WTC11 (cell line): ENCODE results near the gene NIPA2. TPM values are rescaled to one million over a fixed set of nuclear protein-coding genes. Genes with fewer than 3 reads are reported as not detected.

Experiments
- ATAC-seq: fragments of 200-7000 bp; cut with Tn5 transposase; 2 replicates; pipeline ENCODE4 v1.10.0; 2021; ENCODE audit warnings: mild to moderate bottlenecking, moderate library complexity
- CTCF ChIA-PET: fragments of 300-600 bp; sonication (Branson Sonifier 250); formaldehyde crosslinking; loops from one replicate; lab custom pipeline; 2021; ENCODE audit warnings: antibody characterized with exemption; lab: Charles Lee
- POLR2A ChIA-PET: fragments of 350-600 bp; sonication (Branson Sonifier 250); formaldehyde crosslinking; loops from one replicate; lab custom pipeline; 2021; ENCODE audit warnings: antibody characterized with exemption; lab: Charles Lee
- DNase-seq: peaks from one replicate; pipeline ENCODE4 v3.0.0; 2021; ENCODE audit warnings: low spot score
- H3K27ac Mint-ChIP-seq: 2 replicates; pipeline ENCODE4 v1.8.0; 2021; ENCODE audit warnings: mixed read lengths
- H3K27me3 Mint-ChIP-seq: 2 replicates; pipeline ENCODE4 v1.8.0; 2021; ENCODE audit warnings: low read depth, mild to moderate bottlenecking, moderate library complexity, mixed read lengths
- H3K36me3 Mint-ChIP-seq: 2 replicates; pipeline ENCODE4 v1.8.0; 2021; ENCODE audit warnings: mixed read lengths
- H3K4me1 Mint-ChIP-seq: 2 replicates; pipeline ENCODE4 v1.8.0; 2022; ENCODE audit warnings: mixed read lengths
- H3K4me3 Mint-ChIP-seq: 2 replicates; pipeline ENCODE4 v1.8.0; 2021; ENCODE audit warnings: mild to moderate bottlenecking, moderate library complexity, mixed read lengths
- H3K9me3 Mint-ChIP-seq: 2 replicates; pipeline ENCODE4 v1.8.0; 2021; ENCODE audit warnings: mixed read lengths
- EMX1 ChIP-seq: fragments of 250-450 bp; sonication (Bioruptor Pico); IDR thresholded peaks from 2 replicates; pipeline ENCODE4 v1.8.0; 2021; ENCODE audit warnings: mild to moderate bottlenecking
- ETV6 ChIP-seq: sonication (generic); formaldehyde crosslinking; IDR thresholded peaks from 2 replicates; pipeline ENCODE4 v1.8.1; 2022; ENCODE audit warnings: mild to moderate bottlenecking, missing genetic modification reagents
- JAZF1 ChIP-seq: fragments of 250-450 bp; sonication (Bioruptor Pico); IDR thresholded peaks from 2 replicates; pipeline ENCODE4 v1.9.0; 2021; ENCODE audit warnings: moderate library complexity, mild to moderate bottlenecking, inconsistent platforms
- RELA ChIP-seq: sonication (generic); formaldehyde crosslinking; IDR thresholded peaks from 2 replicates; pipeline ENCODE4 v1.8.1; 2022; ENCODE audit warnings: missing genetic modification reagents, mild to moderate bottlenecking, borderline replicate concordance
- RORB ChIP-seq: fragments of 250-450 bp; sonication (Bioruptor Pico); IDR thresholded peaks from 2 replicates; pipeline ENCODE4 v1.9.0; 2021; ENCODE audit warnings: mild to moderate bottlenecking
- TP53 ChIP-seq: sonication (generic); formaldehyde crosslinking; IDR thresholded peaks from 2 replicates; pipeline ENCODE4 v1.8.1; 2023; ENCODE audit warnings: mild to moderate bottlenecking, missing genetic modification reagents
- ZNF121 ChIP-seq: sonication (generic); formaldehyde crosslinking; IDR thresholded peaks from 2 replicates; pipeline ENCODE4 v1.8.0; 2023; ENCODE audit warnings: missing genetic modification reagents
- ZNF138 ChIP-seq: sonication (generic); formaldehyde crosslinking; conservative IDR thresholded peaks from 2 replicates; pipeline ENCODE4 v1.8.1; 2022; ENCODE audit warnings: mild to moderate bottlenecking, moderate library complexity, missing genetic modification reagents
- ZNF232 ChIP-seq: sonication (generic); formaldehyde crosslinking; IDR thresholded peaks from 2 replicates; pipeline ENCODE4 v1.8.0; 2022; ENCODE audit warnings: mild to moderate bottlenecking, missing genetic modification reagents
- ZNF317 ChIP-seq: sonication (generic); formaldehyde crosslinking; IDR thresholded peaks from 2 replicates; pipeline ENCODE4 v1.8.1; 2023; ENCODE audit warnings: low read depth, mild to moderate bottlenecking, moderate library complexity, missing genetic modification reagents, borderline replicate concordance
- total RNA-seq: library from RNA; stranded (reverse); gene quantifications from 3 replicates; pipeline ENCODE4 v1.2.3, GENCODE V29; 2021
- TF ChIP-seq, protein P1 (sequence below): sonication (generic); formaldehyde crosslinking; IDR thresholded peaks from 2 replicates; pipeline ENCODE4 v1.8.1; 2023; ENCODE audit warnings: mild to moderate bottlenecking, missing genetic modification reagents
- TF ChIP-seq, protein P2 (sequence below): sonication (generic); formaldehyde crosslinking; IDR thresholded peaks from 2 replicates; pipeline ENCODE4 v1.8.1; 2023; ENCODE audit warnings: mild to moderate bottlenecking, missing genetic modification reagents
- TF ChIP-seq, protein P3 (sequence below): sonication (generic); formaldehyde crosslinking; IDR thresholded peaks from 2 replicates; pipeline ENCODE4 v1.8.0; 2022; ENCODE audit warnings: mild to moderate bottlenecking, missing genetic modification reagents
- TF ChIP-seq, protein P4 (sequence below): sonication (generic); formaldehyde crosslinking; IDR thresholded peaks from 2 replicates; pipeline ENCODE4 v1.8.0; 2023; ENCODE audit warnings: mild to moderate bottlenecking, missing genetic modification reagents
- TF ChIP-seq, protein P5 (sequence below): fragments of 250-450 bp; sonication (Bioruptor Pico); IDR thresholded peaks from 2 replicates; pipeline ENCODE4 v1.9.0; 2021; ENCODE audit warnings: moderate library complexity, mild to moderate bottlenecking, inconsistent platforms, borderline replicate concordance
- TF ChIP-seq, protein P6 (sequence below): fragments of 250-450 bp; sonication (Bioruptor Pico); IDR thresholded peaks from 2 replicates; pipeline ENCODE4 v1.9.0; 2021; ENCODE audit warnings: mild to moderate bottlenecking
- TF ChIP-seq, protein P7 (sequence below): sonication (generic); formaldehyde crosslinking; IDR thresholded peaks from 2 replicates; pipeline ENCODE4 v1.8.1; 2023; ENCODE audit warnings: mild to moderate bottlenecking, missing genetic modification reagents, borderline replicate concordance
- TF ChIP-seq, protein P8 (sequence below): sonication (generic); formaldehyde crosslinking; conservative IDR thresholded peaks from 2 replicates; pipeline ENCODE4 v1.8.1; 2023; ENCODE audit warnings: mild to moderate bottlenecking, low read depth, missing genetic modification reagents, moderate library complexity

The NIPA2 gene
- total RNA-seq, 1 experiment from 2014 or later: 79.5 TPM

DNA sequence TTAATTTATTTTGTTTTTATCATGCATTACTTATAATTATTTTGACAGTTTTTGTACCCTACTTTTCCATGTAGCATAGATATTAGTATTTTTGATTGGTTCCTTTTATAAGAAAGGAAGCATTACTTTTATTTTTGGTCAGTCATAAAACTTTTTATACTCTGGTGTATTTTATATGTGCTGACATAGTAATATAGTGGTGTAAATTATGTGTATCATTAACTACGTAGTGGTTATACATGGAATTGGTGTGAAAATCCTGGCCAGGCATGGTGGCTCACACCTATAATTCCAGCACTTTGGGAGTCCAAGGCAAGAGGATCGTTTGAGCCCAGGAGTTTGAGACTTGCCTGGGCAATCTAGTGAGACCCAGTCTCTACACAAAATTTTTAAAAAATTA is 18.8 kb upstream of the NIPA2 start (continued):
- TF ChIP-seq ETV6 (no peak), RELA (CRISPR knock-in tag) (no peak)
- TF ChIP-seq, protein P1, sequence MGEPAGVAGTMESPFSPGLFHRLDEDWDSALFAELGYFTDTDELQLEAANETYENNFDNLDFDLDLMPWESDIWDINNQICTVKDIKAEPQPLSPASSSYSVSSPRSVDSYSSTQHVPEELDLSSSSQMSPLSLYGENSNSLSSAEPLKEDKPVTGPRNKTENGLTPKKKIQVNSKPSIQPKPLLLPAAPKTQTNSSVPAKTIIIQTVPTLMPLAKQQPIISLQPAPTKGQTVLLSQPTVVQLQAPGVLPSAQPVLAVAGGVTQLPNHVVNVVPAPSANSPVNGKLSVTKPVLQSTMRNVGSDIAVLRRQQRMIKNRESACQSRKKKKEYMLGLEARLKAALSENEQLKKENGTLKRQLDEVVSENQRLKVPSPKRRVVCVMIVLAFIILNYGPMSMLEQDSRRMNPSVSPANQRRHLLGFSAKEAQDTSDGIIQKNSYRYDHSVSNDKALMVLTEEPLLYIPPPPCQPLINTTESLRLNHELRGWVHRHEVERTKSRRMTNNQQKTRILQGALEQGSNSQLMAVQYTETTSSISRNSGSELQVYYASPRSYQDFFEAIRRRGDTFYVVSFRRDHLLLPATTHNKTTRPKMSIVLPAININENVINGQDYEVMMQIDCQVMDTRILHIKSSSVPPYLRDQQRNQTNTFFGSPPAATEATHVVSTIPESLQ (CRISPR knock-in tag): no peak
- TF ChIP-seq, protein P2, sequence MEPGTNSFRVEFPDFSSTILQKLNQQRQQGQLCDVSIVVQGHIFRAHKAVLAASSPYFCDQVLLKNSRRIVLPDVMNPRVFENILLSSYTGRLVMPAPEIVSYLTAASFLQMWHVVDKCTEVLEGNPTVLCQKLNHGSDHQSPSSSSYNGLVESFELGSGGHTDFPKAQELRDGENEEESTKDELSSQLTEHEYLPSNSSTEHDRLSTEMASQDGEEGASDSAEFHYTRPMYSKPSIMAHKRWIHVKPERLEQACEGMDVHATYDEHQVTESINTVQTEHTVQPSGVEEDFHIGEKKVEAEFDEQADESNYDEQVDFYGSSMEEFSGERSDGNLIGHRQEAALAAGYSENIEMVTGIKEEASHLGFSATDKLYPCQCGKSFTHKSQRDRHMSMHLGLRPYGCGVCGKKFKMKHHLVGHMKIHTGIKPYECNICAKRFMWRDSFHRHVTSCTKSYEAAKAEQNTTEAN: no peak

DNA sequence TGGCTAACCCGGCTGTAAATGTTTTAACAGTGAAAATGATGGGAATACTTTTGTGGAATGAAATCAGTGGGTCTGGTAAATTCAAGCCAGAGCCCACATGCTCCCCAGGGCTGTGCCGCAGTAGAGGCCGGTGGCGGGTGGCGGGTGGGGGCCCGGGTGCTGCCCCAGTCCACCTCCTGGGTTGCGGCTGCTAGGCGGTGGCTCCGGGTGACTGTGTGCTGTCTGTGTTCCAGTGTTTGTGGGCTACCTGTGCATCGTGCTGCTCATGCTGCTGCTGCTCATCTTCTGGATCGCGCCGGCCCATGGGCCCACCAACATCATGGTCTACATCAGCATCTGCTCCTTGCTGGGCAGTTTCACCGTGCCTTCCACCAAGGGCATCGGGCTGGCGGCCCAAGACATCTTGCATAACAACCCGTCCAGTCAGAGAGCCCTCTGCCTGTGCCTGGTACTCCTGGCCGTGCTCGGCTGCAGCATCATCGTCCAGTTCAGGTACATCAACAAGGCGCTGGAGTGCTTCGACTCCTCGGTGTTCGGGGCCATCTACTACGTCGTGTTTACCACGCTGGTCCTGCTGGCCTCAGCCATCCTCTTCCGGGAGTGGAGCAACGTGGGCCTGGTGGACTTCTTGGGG is 14.9 kb upstream of the NIPA2 start:
- peaks cover 46% of the 10 kb centered on the region for H3K36me3 Mint-ChIP-seq
- ATAC-seq (no peak), DNase-seq (no peak)
- POLR2A ChIA-PET: no interaction called here
- H3K4me3 Mint-ChIP-seq: no peak overlapping the region
- no peak overlapping the region for H3K27ac Mint-ChIP-seq
- H3K27me3 Mint-ChIP-seq: no peaks in the 10 kb centered on the region
- CTCF ChIA-PET: no interaction called here
- peaks cover 36% of the 10 kb centered on the region for H3K4me1 Mint-ChIP-seq
- no peaks in the 10 kb centered on the region for H3K9me3 Mint-ChIP-seq
- TF ChIP-seq EMX1 (CRISPR knock-in tag) (no peak), TP53 (CRISPR knock-in tag) (no peak), ZNF138 (CRISPR knock-in tag) (no peak), ZNF121 (no peak), RORB (CRISPR knock-in tag) (no peak), JAZF1 (CRISPR knock-in tag) (no peak), ZNF232 (CRISPR knock-in tag) (no peak), ZNF317 (CRISPR knock-in tag) (no peak)
- TF ChIP-seq, protein P3, sequence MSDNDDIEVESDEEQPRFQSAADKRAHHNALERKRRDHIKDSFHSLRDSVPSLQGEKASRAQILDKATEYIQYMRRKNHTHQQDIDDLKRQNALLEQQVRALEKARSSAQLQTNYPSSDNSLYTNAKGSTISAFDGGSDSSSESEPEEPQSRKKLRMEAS: no peak
- TF ChIP-seq, protein P4, sequence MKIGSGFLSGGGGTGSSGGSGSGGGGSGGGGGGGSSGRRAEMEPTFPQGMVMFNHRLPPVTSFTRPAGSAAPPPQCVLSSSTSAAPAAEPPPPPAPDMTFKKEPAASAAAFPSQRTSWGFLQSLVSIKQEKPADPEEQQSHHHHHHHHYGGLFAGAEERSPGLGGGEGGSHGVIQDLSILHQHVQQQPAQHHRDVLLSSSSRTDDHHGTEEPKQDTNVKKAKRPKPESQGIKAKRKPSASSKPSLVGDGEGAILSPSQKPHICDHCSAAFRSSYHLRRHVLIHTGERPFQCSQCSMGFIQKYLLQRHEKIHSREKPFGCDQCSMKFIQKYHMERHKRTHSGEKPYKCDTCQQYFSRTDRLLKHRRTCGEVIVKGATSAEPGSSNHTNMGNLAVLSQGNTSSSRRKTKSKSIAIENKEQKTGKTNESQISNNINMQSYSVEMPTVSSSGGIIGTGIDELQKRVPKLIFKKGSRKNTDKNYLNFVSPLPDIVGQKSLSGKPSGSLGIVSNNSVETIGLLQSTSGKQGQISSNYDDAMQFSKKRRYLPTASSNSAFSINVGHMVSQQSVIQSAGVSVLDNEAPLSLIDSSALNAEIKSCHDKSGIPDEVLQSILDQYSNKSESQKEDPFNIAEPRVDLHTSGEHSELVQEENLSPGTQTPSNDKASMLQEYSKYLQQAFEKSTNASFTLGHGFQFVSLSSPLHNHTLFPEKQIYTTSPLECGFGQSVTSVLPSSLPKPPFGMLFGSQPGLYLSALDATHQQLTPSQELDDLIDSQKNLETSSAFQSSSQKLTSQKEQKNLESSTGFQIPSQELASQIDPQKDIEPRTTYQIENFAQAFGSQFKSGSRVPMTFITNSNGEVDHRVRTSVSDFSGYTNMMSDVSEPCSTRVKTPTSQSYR: no peak
- TF ChIP-seq, protein P5, sequence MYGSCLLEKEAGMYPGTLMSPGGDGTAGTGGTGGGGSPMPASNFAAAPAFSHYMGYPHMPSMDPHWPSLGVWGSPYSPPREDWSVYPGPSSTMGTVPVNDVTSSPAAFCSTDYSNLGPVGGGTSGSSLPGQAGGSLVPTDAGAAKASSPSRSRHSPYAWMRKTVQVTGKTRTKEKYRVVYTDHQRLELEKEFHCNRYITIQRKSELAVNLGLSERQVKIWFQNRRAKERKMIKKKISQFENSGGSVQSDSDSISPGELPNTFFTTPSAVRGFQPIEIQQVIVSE (CRISPR knock-in tag): no peak
- TF ChIP-seq, protein P6, sequence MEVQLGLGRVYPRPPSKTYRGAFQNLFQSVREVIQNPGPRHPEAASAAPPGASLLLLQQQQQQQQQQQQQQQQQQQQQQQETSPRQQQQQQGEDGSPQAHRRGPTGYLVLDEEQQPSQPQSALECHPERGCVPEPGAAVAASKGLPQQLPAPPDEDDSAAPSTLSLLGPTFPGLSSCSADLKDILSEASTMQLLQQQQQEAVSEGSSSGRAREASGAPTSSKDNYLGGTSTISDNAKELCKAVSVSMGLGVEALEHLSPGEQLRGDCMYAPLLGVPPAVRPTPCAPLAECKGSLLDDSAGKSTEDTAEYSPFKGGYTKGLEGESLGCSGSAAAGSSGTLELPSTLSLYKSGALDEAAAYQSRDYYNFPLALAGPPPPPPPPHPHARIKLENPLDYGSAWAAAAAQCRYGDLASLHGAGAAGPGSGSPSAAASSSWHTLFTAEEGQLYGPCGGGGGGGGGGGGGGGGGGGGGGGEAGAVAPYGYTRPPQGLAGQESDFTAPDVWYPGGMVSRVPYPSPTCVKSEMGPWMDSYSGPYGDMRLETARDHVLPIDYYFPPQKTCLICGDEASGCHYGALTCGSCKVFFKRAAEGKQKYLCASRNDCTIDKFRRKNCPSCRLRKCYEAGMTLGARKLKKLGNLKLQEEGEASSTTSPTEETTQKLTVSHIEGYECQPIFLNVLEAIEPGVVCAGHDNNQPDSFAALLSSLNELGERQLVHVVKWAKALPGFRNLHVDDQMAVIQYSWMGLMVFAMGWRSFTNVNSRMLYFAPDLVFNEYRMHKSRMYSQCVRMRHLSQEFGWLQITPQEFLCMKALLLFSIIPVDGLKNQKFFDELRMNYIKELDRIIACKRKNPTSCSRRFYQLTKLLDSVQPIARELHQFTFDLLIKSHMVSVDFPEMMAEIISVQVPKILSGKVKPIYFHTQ (CRISPR knock-in tag): no peak
- TF ChIP-seq, protein P7, sequence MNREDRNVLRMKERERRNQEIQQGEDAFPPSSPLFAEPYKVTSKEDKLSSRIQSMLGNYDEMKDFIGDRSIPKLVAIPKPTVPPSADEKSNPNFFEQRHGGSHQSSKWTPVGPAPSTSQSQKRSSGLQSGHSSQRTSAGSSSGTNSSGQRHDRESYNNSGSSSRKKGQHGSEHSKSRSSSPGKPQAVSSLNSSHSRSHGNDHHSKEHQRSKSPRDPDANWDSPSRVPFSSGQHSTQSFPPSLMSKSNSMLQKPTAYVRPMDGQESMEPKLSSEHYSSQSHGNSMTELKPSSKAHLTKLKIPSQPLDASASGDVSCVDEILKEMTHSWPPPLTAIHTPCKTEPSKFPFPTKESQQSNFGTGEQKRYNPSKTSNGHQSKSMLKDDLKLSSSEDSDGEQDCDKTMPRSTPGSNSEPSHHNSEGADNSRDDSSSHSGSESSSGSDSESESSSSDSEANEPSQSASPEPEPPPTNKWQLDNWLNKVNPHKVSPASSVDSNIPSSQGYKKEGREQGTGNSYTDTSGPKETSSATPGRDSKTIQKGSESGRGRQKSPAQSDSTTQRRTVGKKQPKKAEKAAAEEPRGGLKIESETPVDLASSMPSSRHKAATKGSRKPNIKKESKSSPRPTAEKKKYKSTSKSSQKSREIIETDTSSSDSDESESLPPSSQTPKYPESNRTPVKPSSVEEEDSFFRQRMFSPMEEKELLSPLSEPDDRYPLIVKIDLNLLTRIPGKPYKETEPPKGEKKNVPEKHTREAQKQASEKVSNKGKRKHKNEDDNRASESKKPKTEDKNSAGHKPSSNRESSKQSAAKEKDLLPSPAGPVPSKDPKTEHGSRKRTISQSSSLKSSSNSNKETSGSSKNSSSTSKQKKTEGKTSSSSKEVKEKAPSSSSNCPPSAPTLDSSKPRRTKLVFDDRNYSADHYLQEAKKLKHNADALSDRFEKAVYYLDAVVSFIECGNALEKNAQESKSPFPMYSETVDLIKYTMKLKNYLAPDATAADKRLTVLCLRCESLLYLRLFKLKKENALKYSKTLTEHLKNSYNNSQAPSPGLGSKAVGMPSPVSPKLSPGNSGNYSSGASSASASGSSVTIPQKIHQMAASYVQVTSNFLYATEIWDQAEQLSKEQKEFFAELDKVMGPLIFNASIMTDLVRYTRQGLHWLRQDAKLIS: no peak
- TF ChIP-seq, protein P8, sequence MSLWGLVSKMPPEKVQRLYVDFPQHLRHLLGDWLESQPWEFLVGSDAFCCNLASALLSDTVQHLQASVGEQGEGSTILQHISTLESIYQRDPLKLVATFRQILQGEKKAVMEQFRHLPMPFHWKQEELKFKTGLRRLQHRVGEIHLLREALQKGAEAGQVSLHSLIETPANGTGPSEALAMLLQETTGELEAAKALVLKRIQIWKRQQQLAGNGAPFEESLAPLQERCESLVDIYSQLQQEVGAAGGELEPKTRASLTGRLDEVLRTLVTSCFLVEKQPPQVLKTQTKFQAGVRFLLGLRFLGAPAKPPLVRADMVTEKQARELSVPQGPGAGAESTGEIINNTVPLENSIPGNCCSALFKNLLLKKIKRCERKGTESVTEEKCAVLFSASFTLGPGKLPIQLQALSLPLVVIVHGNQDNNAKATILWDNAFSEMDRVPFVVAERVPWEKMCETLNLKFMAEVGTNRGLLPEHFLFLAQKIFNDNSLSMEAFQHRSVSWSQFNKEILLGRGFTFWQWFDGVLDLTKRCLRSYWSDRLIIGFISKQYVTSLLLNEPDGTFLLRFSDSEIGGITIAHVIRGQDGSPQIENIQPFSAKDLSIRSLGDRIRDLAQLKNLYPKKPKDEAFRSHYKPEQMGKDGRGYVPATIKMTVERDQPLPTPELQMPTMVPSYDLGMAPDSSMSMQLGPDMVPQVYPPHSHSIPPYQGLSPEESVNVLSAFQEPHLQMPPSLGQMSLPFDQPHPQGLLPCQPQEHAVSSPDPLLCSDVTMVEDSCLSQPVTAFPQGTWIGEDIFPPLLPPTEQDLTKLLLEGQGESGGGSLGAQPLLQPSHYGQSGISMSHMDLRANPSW (CRISPR knock-in tag): no peak
